ENCODE measurements around the gene MCM6. TPM values are rescaled to one million over a fixed set of nuclear protein-coding genes. Genes with fewer than 3 reads are reported as not detected.
A peak's percentile ranks its signal among the peaks of the same experiment; 100 is the strongest.

Gene MCM6
- total RNA-seq, 1 donor from 2014 or later, result 9.5 TPM

GRCh38 chr2:135863233-135863632 is 13.0 kb downstream of the MCM6 start:
- Mint-ChIP-seq H3K27ac (ENCODE audit: unreplicated experiment) (no peak overlapping the region), H3K36me3 (ENCODE audit: low read depth, unreplicated experiment) (peaks cover 2% of the 10 kb centered on the region)
- peaks cover 35% of the 10 kb centered on the region for H3K36me3 ChIP-seq (ENCODE audit: insufficient read depth, low read length)

GRCh38 chr2:135862718-135863117 is 13.5 kb downstream of the MCM6 start:
- TF ChIP-seq EZH2 (IDR thresholded peaks at IDR 0.05; ENCODE audit: insufficient read depth, low read length) (no peak), CTCF (IDR thresholded peaks at IDR 0.05; ENCODE audit: insufficient read depth, low read depth, low read length) (no peak)
- Mint-ChIP-seq H3K27ac (ENCODE audit: unreplicated experiment) (no peak overlapping the region), H3K36me3 (ENCODE audit: low read depth, unreplicated experiment) (peaks cover 2% of the 10 kb centered on the region), H3K4me1 (ENCODE audit: low read depth, unreplicated experiment) (no peaks in the 10 kb centered on the region), H3K4me3 (ENCODE audit: unreplicated experiment) (no peak overlapping the region), H3K9me3 (ENCODE audit: unreplicated experiment) (no peaks in the 10 kb centered on the region), H3K27me3 (ENCODE audit: low read depth, unreplicated experiment) (no peaks in the 10 kb centered on the region)
- DNase-seq (ENCODE audit: low read depth) (no peak), FAIRE-seq (peak; percentile 45)
- Histone ChIP-seq H2AFZ (ENCODE audit: low read depth, low read length) (no peak overlapping the region), H3K27ac (ENCODE audit: low read depth, low read length) (no peak overlapping the region), H4K20me1 (ENCODE audit: insufficient read depth, low read length) (no peaks in the 10 kb centered on the region), H3K4me1 (ENCODE audit: insufficient read depth, low read length) (no peaks in the 10 kb centered on the region), H3K9me3 (ENCODE audit: insufficient read depth, low read depth, low read length) (no peaks in the 10 kb centered on the region), H3K9ac (ENCODE audit: low read length) (no peak overlapping the region), H3K4me2 (ENCODE audit: low read length) (no peak overlapping the region), H3K4me3 (ENCODE audit: insufficient read depth, low read depth, low read length) (no peak overlapping the region), H3K27me3 (ENCODE audit: insufficient read depth, low read length) (no peaks in the 10 kb centered on the region), H3K36me3 (ENCODE audit: insufficient read depth, low read length) (peaks cover 35% of the 10 kb centered on the region), H3K79me2 (ENCODE audit: insufficient read depth, low read length) (no peaks in the 10 kb centered on the region)

More at GRCh38 chr2:135863233-135863632, 13.0 kb downstream of the MCM6 start:
- Histone ChIP-seq H3K4me1 (ENCODE audit: insufficient read depth, low read length) (no peaks in the 10 kb centered on the region), H3K79me2 (ENCODE audit: insufficient read depth, low read length) (no peaks in the 10 kb centered on the region), H4K20me1 (ENCODE audit: insufficient read depth, low read length) (no peaks in the 10 kb centered on the region), H3K9ac (ENCODE audit: low read length) (no peak overlapping the region), H3K27ac (ENCODE audit: low read depth, low read length) (no peak overlapping the region), H3K9me3 (ENCODE audit: insufficient read depth, low read depth, low read length) (no peaks in the 10 kb centered on the region), H2AFZ (ENCODE audit: low read depth, low read length) (no peak overlapping the region), H3K27me3 (ENCODE audit: insufficient read depth, low read length) (no peaks in the 10 kb centered on the region), H3K4me2 (ENCODE audit: low read length) (no peak overlapping the region), H3K4me3 (ENCODE audit: insufficient read depth, low read depth, low read length) (no peak overlapping the region)
- no peaks in the 10 kb centered on the region for H3K27me3 Mint-ChIP-seq (ENCODE audit: low read depth, unreplicated experiment)
- no peaks in the 10 kb centered on the region for H3K4me1 Mint-ChIP-seq (ENCODE audit: low read depth, unreplicated experiment)
- no peaks in the 10 kb centered on the region for H3K9me3 Mint-ChIP-seq (ENCODE audit: unreplicated experiment)
- no peak overlapping the region for H3K4me3 Mint-ChIP-seq (ENCODE audit: unreplicated experiment)
- no peak for FAIRE-seq
- no peak for TF ChIP-seq CTCF (IDR thresholded peaks at IDR 0.05; ENCODE audit: insufficient read depth, low read depth, low read length)
- no peak for TF ChIP-seq EZH2 (IDR thresholded peaks at IDR 0.05; ENCODE audit: insufficient read depth, low read length)
- DNase-seq (ENCODE audit: low read depth), result no peak

- Mint-ChIP-seq H3K4me3 (ENCODE audit: unreplicated experiment) (no peak overlapping the region), H3K9me3 (ENCODE audit: unreplicated experiment) (no peaks in the 10 kb centered on the region), H3K27ac (ENCODE audit: unreplicated experiment) (no peak overlapping the region), H3K27me3 (ENCODE audit: low read depth, unreplicated experiment) (no peaks in the 10 kb centered on the region), H3K4me1 (ENCODE audit: low read depth, unreplicated experiment) (no peaks in the 10 kb centered on the region), H3K36me3 (ENCODE audit: low read depth, unreplicated experiment) (no peaks in the 10 kb centered on the region)
- H3K27me3 ChIP-seq (ENCODE audit: insufficient read depth, low read length), result no peaks in the 10 kb centered on the region
- no peak for TF ChIP-seq EZH2 (IDR thresholded peaks at IDR 0.05; ENCODE audit: insufficient read depth, low read length)
- no peak for TF ChIP-seq CTCF (IDR thresholded peaks at IDR 0.05; ENCODE audit: insufficient read depth, low read depth, low read length)
- no peak overlapping the region for H3K9ac ChIP-seq (ENCODE audit: low read length)
- no peak overlapping the region for H3K4me2 ChIP-seq (ENCODE audit: low read length)
- H3K27ac ChIP-seq (ENCODE audit: low read depth, low read length), result no peak overlapping the region
- no peaks in the 10 kb centered on the region for H3K9me3 ChIP-seq (ENCODE audit: insufficient read depth, low read depth, low read length)
- peaks cover 34% of the 10 kb centered on the region for H3K36me3 ChIP-seq (ENCODE audit: insufficient read depth, low read length)
- no peak overlapping the region for H2AFZ ChIP-seq (ENCODE audit: low read depth, low read length)
- FAIRE-seq (no peak), DNase-seq (ENCODE audit: low read depth) (no peak)
- no peak overlapping the region for H3K4me3 ChIP-seq (ENCODE audit: insufficient read depth, low read depth, low read length)
- H4K20me1 ChIP-seq (ENCODE audit: insufficient read depth, low read length), result no peaks in the 10 kb centered on the region
- no peaks in the 10 kb centered on the region for H3K4me1 ChIP-seq (ENCODE audit: insufficient read depth, low read length)
- H3K79me2 ChIP-seq (ENCODE audit: insufficient read depth, low read length), result no peaks in the 10 kb centered on the region
Measured at GRCh38 chr2:135853401-135853800, 22.8 kb downstream of the MCM6 start.

Measured in astrocyte (in vitro differentiated cells and primary cell).